GM12873 (cell line): Measurements from ENCODE around the gene RELB.
A peak's percentile ranks its signal among the peaks of the same experiment; 100 is the strongest.

Source experiments
- TF ChIP-seq, protein P1 (sequence below): IDR thresholded peaks from 2 replicates; pipeline ENCODE4 v1.5.1; 2012; ENCODE audit warnings: low read depth, mild to moderate bottlenecking, moderate library complexity, low read length, control low read depth; ENCODE audit not compliant: insufficient read depth; ENCODE audit errors: missing control alignments

Gene RELB

DNA sequence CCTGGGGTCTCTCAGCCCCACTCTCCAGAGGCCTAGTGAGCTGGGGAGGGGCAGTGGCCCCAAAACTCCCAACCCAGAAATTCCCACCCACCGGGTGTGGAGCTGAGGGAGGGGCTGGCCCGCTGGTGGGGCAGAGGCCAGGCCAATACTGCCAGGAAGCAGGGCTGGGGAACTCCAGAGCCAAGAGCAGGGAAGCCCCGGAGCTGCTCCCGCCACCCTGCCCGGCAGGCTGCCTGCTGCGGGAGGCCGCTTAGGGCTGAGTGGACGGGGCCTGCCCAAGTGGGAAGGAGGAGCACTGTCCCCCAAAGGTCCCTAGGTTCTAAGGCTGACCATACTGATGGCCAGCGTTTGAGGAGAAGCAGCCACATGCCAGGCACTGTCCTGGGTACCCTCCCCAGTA is 13.0 kb upstream of the RELB start:
- TF ChIP-seq, protein P1, sequence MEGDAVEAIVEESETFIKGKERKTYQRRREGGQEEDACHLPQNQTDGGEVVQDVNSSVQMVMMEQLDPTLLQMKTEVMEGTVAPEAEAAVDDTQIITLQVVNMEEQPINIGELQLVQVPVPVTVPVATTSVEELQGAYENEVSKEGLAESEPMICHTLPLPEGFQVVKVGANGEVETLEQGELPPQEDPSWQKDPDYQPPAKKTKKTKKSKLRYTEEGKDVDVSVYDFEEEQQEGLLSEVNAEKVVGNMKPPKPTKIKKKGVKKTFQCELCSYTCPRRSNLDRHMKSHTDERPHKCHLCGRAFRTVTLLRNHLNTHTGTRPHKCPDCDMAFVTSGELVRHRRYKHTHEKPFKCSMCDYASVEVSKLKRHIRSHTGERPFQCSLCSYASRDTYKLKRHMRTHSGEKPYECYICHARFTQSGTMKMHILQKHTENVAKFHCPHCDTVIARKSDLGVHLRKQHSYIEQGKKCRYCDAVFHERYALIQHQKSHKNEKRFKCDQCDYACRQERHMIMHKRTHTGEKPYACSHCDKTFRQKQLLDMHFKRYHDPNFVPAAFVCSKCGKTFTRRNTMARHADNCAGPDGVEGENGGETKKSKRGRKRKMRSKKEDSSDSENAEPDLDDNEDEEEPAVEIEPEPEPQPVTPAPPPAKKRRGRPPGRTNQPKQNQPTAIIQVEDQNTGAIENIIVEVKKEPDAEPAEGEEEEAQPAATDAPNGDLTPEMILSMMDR = no peak

DNA sequence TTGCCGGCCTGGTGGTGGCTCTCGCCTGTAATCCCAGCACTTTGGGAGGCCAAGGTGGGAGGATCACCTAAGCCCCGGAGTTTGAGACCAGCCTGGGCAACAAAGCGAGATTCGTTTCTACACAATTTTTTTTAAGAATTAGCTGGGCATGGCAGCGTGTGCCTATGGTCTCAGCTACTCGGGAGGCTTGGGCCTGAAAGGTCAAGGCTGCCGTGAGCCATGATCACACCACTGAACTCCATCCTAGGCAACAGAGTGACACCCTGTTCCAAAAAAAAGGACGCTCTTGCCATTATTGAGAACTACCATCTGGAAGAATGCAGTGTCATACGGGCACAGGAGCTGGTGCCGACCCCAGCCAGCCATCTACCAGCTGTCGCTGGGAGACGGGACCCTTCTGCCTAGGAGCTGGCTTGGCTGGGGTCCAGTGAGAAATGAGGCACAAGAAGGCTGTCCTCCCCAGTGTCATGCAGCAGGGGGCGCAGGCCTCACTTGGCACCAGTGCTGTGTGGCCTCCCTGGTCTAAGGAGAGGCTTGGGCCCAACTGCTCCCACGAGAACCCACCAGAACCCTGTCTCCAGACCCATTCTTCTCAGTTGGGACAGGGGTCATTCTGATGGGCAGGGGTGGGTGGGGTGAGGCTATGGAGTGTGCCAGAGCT is 12.2 kb upstream of the RELB start:
- TF ChIP-seq, protein P1 = peak; percentile 85

DNA sequence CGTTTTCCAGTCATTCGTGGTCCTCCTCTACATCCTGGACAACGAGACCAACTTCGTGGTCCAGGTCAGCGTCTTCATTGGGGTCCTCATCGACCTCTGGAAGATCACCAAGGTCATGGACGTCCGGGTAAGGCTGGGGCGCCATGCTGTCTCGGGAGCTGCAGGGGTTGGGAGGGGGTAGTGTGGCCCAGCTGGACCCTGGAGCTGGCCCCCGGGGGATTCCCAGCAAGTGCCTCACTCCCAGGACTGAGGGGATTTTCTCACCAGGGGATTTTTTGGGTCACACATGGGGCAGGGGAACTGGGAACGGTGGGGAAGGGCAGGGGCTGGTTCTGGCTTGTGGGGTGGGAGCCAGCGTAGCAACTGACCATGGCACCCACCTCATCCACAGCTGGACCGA is 10.8 kb upstream of the RELB start:
- TF ChIP-seq, protein P1 = no peak

DNA sequence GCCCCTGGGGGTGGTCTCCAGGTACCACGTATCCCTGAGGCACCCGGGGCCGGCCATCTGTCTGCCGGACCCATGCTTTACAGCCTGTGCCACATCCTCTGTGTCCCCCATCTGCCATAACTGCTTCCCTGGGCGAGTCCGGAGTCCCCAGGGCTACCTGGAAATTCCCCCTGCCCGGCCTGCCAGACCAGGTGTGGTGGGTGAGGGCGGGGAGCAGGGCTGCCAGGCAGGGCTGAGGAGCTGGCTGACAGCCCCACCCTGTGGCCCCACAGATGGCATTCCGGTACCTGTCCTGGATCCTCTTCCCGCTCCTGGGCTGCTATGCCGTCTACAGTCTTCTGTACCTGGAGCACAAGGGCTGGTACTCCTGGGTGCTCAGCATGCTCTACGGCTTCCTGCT is 10.3 kb upstream of the RELB start:
- TF ChIP-seq, protein P1 = no peak

DNA sequence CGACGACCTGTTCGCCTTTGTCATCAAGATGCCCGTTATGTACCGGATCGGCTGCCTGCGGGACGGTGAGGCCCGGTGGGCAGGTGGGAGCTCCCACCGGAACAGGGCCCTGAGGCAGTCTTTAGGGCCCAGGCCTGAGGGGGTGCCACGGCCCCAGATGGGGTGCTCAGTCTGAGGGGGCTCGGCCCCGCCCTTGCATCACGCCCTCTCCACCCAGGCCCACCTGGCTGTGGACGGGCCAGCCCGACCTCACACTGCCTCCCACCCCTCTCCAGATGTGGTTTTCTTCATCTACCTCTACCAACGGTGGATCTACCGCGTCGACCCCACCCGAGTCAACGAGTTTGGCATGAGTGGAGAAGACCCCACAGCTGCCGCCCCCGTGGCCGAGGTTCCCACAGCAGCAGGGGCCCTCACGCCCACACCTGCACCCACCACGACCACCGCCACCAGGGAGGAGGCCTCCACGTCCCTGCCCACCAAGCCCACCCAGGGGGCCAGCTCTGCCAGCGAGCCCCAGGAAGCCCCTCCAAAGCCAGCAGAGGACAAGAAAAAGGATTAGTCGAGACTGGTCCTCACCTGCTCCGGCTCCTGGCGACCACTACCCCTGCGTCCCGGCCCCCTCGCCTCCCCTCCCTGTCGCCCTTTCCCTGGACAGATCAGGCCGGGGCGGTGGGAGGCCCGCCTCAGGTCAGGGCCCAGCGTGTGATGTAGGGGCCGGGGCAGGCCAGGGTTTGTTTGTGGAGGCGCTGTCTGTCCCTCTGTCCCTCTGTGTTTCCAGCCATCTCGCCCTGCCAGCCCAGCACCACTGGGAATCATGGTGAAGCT is 8.7 kb upstream of the RELB start:
- TF ChIP-seq, protein P1 = no peak

DNA sequence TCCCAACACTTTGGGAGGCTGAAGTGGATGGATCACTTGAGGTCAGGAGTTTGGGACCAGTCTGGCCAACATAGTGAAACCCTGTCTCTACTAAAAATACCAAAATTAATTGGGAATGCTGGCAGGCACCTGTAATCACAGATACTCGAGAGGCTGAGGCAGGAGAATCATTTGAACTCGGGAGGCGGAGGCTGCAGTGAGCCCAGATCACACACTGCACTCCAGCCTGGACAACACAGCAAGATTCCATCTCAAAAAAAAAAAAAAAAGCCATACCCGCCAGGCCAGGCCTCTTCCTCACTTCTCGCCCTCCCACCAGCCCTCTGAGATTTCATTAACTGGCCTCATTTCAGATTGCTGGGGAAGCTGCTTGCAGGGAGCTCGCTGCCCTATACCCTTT is 7.7 kb upstream of the RELB start:
- TF ChIP-seq, protein P1 = no peak

DNA sequence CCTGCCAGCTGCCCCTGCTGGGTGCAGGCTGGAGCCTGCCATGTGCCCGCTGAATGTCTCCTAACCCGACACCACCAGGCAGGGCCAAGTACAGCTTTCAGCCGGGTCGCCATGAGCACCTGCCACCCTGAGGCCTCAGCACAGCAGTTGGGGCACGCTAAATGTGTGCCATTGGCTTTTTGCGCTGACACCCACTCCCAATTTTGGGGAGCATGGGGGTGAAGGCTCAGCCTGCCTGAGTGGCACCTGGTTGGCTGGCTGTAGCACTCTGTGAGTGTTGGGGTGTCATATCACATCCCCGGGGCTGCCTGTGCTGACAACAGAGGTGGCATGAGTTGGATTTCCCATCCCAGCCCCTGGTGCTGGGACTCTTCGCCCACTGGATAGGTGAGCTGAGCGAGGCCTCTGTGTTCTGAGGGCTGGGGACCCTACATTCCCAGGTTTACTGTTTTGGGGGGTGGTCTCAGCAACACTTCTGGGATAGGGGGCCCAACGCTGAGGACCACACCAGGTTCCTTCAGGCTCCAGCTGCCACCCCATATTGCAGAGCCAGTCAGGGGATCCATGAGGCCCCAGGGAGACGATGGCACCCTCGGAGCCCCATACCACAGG is 7.2 kb upstream of the RELB start:
- TF ChIP-seq, protein P1 = no peak
